HL-60 (cell line): ENCODE measurements around the gene LRRC61.

ENCODE experiments used
- DNase-seq, 2 experiments: peaks; one replicate each; pipeline ENCODE4 v3.0.0-alpha.2; 2010 to 2020; ENCODE audit warnings: low read depth in 1 of 2, low spot score in 1 of 2
- H3K27ac ChIP-seq: fragments of 250-450 bp; sonication (Bioruptor Pico); replicated peaks from 2 replicates; pipeline ENCODE4 v1.5.1; 2020; ENCODE audit warnings: mild to moderate bottlenecking, moderate library complexity
- H3K27me3 ChIP-seq: fragments of 250-450 bp; sonication (Bioruptor Pico); 2 replicates; pipeline ENCODE4 v1.5.1; 2021; ENCODE audit warnings: mild to moderate bottlenecking, moderate library complexity; ENCODE audit not compliant: insufficient read depth, poor library complexity, severe bottlenecking
- H3K4me3 ChIP-seq: replicated peaks from 2 replicates; pipeline ENCODE4 v1.5.1; 2011; ENCODE audit warnings: mild to moderate bottlenecking, control low read depth, low read length; ENCODE audit not compliant: insufficient read depth
- GABPA ChIP-seq: IDR thresholded peaks from 2 replicates; pipeline ENCODE4 v1.6.1; 2012; ENCODE audit warnings: low read depth
- POLR2AphosphoS5 ChIP-seq: IDR thresholded peaks from 2 replicates; pipeline ENCODE4 v1.6.1; 2012; ENCODE audit warnings: low read depth
- SPI1 ChIP-seq: IDR thresholded peaks from 2 replicates; pipeline ENCODE4 v1.6.1; 2012; ENCODE audit warnings: low read depth, mild to moderate bottlenecking, borderline replicate concordance
- TF ChIP-seq, protein P1 (sequence below): IDR thresholded peaks from one replicate; pipeline ENCODE4 v1.5.1; 2011; ENCODE audit warnings: low read length, control low read depth, inconsistent platforms; ENCODE audit not compliant: insufficient read depth
- TF ChIP-seq, protein P2 (sequence below): IDR thresholded peaks from 2 replicates; pipeline ENCODE4 v1.6.1; 2012; ENCODE audit warnings: low read depth; ENCODE audit not compliant: insufficient replicate concordance

LRRC61 gene

DNA sequence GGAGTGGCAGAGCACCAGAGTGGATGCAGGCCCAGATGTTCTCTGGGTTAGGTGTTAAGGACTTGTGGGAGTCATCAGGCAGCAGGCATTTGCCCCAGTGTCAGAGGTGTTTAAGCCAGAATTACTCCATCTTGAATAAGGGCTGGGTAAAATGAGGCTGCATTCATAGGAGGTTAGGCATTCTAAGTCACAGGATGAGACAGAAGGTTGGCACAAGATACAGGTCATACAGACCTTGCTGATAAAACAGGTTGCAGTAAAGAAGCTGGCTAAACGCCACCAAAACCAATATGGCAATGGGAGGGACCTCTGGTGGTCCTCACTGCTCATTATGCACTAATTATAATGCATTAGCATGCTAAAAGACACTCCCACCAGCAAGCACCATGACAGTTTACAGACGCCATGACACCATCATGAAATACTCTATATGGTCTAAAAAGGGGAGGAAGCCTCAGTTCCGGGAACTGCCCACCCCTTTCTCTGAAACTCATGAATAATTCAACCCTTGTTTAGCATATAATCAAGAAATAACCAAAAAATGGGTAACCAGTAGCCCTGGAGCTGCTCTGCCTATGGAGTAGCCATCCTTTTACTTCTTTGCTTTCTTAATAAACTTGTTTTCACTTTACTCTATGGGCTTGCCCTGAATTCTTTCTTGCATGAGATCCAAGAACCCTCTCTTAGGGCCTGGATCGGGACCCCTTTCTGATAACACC, 882 bp upstream of the LRRC61 start:
- Histone ChIP-seq H3K27me3 (no peaks in the 10 kb centered on the region), H3K4me3 (no peak overlapping the region), H3K27ac (no peak overlapping the region)
- TF ChIP-seq, protein P1, sequence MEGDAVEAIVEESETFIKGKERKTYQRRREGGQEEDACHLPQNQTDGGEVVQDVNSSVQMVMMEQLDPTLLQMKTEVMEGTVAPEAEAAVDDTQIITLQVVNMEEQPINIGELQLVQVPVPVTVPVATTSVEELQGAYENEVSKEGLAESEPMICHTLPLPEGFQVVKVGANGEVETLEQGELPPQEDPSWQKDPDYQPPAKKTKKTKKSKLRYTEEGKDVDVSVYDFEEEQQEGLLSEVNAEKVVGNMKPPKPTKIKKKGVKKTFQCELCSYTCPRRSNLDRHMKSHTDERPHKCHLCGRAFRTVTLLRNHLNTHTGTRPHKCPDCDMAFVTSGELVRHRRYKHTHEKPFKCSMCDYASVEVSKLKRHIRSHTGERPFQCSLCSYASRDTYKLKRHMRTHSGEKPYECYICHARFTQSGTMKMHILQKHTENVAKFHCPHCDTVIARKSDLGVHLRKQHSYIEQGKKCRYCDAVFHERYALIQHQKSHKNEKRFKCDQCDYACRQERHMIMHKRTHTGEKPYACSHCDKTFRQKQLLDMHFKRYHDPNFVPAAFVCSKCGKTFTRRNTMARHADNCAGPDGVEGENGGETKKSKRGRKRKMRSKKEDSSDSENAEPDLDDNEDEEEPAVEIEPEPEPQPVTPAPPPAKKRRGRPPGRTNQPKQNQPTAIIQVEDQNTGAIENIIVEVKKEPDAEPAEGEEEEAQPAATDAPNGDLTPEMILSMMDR = no peak
- no peak for TF ChIP-seq POLR2AphosphoS5
- TF ChIP-seq SPI1 = no peak
- TF ChIP-seq, protein P2, sequence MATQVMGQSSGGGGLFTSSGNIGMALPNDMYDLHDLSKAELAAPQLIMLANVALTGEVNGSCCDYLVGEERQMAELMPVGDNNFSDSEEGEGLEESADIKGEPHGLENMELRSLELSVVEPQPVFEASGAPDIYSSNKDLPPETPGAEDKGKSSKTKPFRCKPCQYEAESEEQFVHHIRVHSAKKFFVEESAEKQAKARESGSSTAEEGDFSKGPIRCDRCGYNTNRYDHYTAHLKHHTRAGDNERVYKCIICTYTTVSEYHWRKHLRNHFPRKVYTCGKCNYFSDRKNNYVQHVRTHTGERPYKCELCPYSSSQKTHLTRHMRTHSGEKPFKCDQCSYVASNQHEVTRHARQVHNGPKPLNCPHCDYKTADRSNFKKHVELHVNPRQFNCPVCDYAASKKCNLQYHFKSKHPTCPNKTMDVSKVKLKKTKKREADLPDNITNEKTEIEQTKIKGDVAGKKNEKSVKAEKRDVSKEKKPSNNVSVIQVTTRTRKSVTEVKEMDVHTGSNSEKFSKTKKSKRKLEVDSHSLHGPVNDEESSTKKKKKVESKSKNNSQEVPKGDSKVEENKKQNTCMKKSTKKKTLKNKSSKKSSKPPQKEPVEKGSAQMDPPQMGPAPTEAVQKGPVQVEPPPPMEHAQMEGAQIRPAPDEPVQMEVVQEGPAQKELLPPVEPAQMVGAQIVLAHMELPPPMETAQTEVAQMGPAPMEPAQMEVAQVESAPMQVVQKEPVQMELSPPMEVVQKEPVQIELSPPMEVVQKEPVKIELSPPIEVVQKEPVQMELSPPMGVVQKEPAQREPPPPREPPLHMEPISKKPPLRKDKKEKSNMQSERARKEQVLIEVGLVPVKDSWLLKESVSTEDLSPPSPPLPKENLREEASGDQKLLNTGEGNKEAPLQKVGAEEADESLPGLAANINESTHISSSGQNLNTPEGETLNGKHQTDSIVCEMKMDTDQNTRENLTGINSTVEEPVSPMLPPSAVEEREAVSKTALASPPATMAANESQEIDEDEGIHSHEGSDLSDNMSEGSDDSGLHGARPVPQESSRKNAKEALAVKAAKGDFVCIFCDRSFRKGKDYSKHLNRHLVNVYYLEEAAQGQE = no peak
- no peak for TF ChIP-seq GABPA
- no peak for DNase-seq

- no peak for DNase-seq
- Histone ChIP-seq H3K27me3 (no peaks in the 10 kb centered on the region), H3K4me3 (no peak overlapping the region), H3K27ac (no peak overlapping the region)
- TF ChIP-seq SPI1 = no peak
- TF ChIP-seq POLR2AphosphoS5 = no peak
- no peak for TF ChIP-seq GABPA
- TF ChIP-seq, protein P2 = no peak
- TF ChIP-seq, protein P1 = no peak
Observed at GRCh38 chr7:150323682-150324372, 672 bp downstream of the LRRC61 start.

- H3K27me3 ChIP-seq = no peaks in the 10 kb centered on the region
- H3K4me3 ChIP-seq = no peak overlapping the region
- no peak for DNase-seq
- TF ChIP-seq POLR2AphosphoS5 (no peak), GABPA (no peak), SPI1 (no peak)
- TF ChIP-seq, protein P2 = no peak
- TF ChIP-seq, protein P1 = no peak
- H3K27ac ChIP-seq = peak overlapping the region; percentile 55
Observed at GRCh38 chr7:150324373-150324961, 1.3 kb downstream of the LRRC61 start.
